CD8-positive, alpha-beta memory T cell (primary cell): ENCODE data around the gene SYTL2. TPM values are rescaled to one million over a fixed set of nuclear protein-coding genes. Genes with fewer than 3 reads are reported as not detected.

ENCODE experiments used
- polyA plus RNA-seq: library from polyadenylated mRNA; unstranded; fragments of 300-500 nt; fragmentation: Illumina TruSeq; gene quantifications from one replicate; pipeline ENCODE4 v1.2.3, GENCODE V29; 2021
- total RNA-seq, 2 experiments: library from RNA; stranded (reverse); gene quantifications; one replicate each; pipeline ENCODE4 v1.2.3, GENCODE V29; 2021

SYTL2 gene
- total and polyA plus RNA-seq, 3 experiments from 2014 or later, result 12.4 to 52.3 (median 13.2) TPM

Other genes with a start within 250 kb of the SYTL2 start
- 1 to 10 TPM; 1.3 to 1.5 TPM for gene DLG2, start 183.8 kb downstream of the SYTL2 start, total RNA-seq
- 0.81 TPM for gene DLG2, start 183.8 kb downstream of the SYTL2 start, polyA plus RNA-seq
- gene TMEM126B, start 182.5 kb downstream of the SYTL2 start, total RNA-seq, result 10 to 100 TPM; 48.3 to 52.0 TPM
- 58.1 TPM for gene TMEM126B, start 182.5 kb downstream of the SYTL2 start, polyA plus RNA-seq
- gene TMEM126A, start 163.2 kb downstream of the SYTL2 start, total RNA-seq, result 10 to 100 TPM; 70.0 to 73.0 TPM
- gene TMEM126A, start 163.2 kb downstream of the SYTL2 start, polyA plus RNA-seq, result 72.3 TPM
- gene CREBZF, start 146.0 kb downstream of the SYTL2 start, total RNA-seq, result 10 to 100 TPM; 45.0 to 45.1 TPM
- gene CREBZF, start 146.0 kb downstream of the SYTL2 start, polyA plus RNA-seq, result 14.7 TPM
- gene CCDC89, start 124.9 kb downstream of the SYTL2 start, total RNA-seq, result under 1 TPM; 0.20 to 0.22 TPM
- not detected for gene CCDC89, start 124.9 kb downstream of the SYTL2 start, polyA plus RNA-seq
- not detected for gene CCDC83, start 44.2 kb upstream of the SYTL2 start, total RNA-seq
- not detected for gene CCDC83, start 44.2 kb upstream of the SYTL2 start, polyA plus RNA-seq